Measurements from ENCODE around the gene TOM1L1. TPM values are rescaled to one million over a fixed set of nuclear protein-coding genes. Genes with fewer than 3 reads are reported as not detected.
"Not testable (repeated sequence)": the region's sequence is repeated elsewhere in the genome, so short reads cannot be mapped to it uniquely, and the experiment has no call there.

Gene TOM1L1, protein sequence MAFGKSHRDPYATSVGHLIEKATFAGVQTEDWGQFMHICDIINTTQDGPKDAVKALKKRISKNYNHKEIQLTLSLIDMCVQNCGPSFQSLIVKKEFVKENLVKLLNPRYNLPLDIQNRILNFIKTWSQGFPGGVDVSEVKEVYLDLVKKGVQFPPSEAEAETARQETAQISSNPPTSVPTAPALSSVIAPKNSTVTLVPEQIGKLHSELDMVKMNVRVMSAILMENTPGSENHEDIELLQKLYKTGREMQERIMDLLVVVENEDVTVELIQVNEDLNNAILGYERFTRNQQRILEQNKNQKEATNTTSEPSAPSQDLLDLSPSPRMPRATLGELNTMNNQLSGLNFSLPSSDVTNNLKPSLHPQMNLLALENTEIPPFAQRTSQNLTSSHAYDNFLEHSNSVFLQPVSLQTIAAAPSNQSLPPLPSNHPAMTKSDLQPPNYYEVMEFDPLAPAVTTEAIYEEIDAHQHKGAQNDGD
- total RNA-seq, result 1.3 TPM

DNA sequence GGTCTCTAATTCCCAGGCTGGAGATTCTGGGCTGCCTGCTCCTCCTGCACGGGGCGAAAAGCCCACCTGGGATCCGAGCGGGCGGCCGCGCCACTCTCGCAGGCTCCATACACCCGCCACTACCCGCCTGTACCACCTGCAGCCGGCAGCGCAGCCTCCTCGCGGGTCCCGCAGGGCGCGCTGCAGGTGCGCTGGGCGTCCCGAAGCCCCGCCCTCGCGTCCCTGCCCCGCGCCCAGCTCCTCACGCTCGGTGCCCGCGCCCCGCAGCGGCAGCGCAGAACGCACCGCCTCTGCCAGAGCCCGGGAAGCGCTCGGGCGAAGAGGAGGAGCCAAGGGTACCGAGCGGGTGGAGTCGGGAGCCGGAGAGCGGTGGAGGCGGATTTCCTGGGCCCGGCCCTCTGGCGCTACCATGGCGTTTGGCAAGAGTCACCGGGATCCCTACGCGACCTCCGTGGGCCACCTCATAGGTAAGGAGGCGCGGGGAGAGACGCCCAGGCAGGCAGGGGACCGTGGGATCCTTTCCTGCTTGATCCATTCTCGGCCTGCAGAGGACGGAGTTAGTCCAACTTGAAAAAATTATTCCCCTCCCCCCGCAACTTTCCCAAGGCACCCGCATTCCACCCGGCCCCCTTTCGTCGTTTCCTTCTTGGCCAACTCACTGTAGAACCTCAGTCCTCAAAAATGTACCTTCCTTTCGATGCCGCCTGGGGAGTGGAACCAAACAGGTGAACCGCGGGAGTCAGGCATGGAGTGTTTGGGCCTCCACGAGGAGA is at the start of gene TOM1L1:
TOM1L1 (plus strand) TSS at position 396 of the 773 bp plus-strand sequence; CDS start at position 410, 14 bp downstream.
- peaks cover 28% of the 10 kb centered on the region for H3K27me3 ChIP-seq (ENCODE audit: insufficient read depth, low read length)
- no peaks in the 10 kb centered on the region for H3K9me3 ChIP-seq (ENCODE audit: low read depth, low read length)
- no peak within 1 kb of the TSS for H3K4me3 ChIP-seq (ENCODE audit: low read length)
- peaks cover 4% of the 10 kb centered on the region for H3K4me1 ChIP-seq (ENCODE audit: insufficient read depth, low read length)

DNA sequence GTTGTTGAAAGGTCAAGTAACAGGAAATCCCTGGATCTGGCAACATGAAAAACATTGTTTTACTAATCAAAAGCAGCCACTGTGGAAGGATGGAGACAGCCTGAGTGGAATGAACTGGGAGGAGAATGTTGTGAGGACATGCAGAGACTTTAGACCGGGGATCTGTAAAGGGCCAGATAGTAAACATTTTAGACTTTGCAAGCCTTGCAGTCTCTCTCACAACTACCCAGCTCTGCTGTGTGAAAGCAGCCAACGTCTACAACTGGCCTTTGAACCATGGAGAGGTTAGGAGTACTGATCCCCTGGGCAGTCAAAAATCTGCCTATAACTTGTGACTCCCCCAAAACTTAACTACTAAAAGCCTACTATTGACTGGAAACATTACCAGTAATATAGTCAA is 41.5 kb upstream of the TOM1L1 start:
- H3K4me3 ChIP-seq (ENCODE audit: low read length), result no peak overlapping the region
- H3K27me3 ChIP-seq (ENCODE audit: insufficient read depth, low read length), result no peaks in the 10 kb centered on the region
- no peaks in the 10 kb centered on the region for H3K4me1 ChIP-seq (ENCODE audit: insufficient read depth, low read length)
- no peaks in the 10 kb centered on the region for H3K9me3 ChIP-seq (ENCODE audit: low read depth, low read length)

DNA sequence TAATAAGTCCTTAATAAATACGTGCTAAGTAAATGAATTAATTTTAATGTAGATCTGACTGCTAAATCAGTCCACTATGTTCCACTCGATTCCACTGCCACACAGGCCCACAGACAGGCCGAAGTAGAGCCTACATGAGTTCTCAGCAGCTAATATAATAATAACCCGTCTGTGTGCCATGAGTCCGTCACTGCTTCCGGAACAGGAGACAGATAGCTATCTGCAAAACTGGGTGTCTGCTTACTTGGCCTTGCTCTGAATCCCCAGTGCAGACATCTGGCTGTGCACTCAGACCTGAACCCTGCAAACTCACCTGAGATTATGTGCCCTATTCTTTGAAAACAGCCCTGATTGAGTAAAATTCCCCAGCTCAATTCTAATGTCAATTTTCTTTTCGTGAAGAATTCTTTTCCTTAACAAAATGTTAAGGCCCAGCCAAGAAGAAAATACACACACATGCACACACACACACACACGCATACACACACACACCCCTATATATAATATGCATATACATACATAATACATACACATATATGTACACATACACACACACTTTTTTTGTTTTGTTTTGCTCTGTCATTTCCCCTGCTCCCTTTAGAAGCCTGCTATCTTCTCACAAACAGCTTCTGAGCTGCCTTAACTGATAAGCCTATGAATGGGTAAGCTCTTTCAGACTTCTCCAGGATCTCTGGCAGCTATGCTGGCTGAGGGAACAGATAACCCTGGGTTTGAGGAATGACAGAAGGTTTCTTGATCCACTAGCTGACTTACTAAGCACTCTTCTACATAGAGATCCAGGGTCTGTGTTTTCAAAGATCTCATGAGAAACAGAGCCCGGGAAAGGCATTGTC is 39.8 kb upstream of the TOM1L1 start:
- Histone ChIP-seq H3K4me3 (ENCODE audit: low read length) (no peak overlapping the region), H3K9me3 (ENCODE audit: low read depth, low read length) (no peaks in the 10 kb centered on the region), H3K27me3 (ENCODE audit: insufficient read depth, low read length) (no peaks in the 10 kb centered on the region), H3K4me1 (ENCODE audit: insufficient read depth, low read length) (no peaks in the 10 kb centered on the region)

DNA sequence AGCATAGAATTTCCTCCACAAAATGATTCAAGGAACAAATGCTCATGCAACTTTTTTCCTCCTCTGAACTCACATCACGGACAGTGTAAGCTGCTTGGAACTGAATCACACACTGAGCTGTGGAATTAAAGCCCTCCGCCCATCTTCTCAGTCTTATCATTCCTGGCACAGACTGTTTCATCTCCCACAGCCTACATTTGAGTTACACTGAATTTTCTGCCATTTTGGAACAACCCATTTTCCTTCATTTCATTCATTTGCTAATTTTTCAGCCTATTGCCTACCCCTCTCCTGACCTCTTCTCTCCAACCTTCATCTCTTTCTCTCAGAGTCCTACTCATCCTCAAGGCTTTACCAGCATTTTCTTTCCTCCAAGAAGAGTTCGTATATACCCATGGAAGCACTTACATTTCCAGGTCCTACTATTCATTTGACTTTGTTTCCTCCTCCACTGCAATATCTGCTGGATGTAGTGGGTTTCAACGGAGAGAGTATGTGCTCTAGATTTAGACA is 39.1 kb upstream of the TOM1L1 start:
- no peaks in the 10 kb centered on the region for H3K4me1 ChIP-seq (ENCODE audit: insufficient read depth, low read length)
- no peaks in the 10 kb centered on the region for H3K9me3 ChIP-seq (ENCODE audit: low read depth, low read length)
- no peaks in the 10 kb centered on the region for H3K27me3 ChIP-seq (ENCODE audit: insufficient read depth, low read length)

DNA sequence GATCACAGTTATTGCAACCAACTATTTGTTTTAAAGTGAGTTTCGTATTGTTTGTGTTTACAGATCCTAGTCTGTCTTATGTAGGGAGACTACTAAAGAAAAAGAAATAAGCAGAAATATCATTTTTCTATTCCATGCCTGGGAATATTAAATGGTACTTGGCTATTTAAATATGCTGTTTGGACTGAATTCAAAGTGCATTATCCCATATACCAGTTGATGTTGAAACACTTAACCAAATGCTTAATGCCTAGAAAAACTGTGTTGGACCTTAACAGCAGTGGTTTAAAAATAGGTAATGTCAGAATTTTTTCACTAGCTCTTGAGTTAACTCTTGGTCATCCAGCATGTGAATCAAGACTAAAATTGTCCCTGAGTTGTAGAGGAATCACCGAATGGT is 37.5 kb upstream of the TOM1L1 start:
- Histone ChIP-seq H3K4me1 (ENCODE audit: insufficient read depth, low read length) (no peaks in the 10 kb centered on the region), H3K9me3 (ENCODE audit: low read depth, low read length) (no peaks in the 10 kb centered on the region), H3K4me3 (ENCODE audit: low read length) (no peak overlapping the region), H3K27me3 (ENCODE audit: insufficient read depth, low read length) (no peaks in the 10 kb centered on the region)

More for the DNA sequence above, 39.1 kb upstream of the TOM1L1 start:
- H3K4me3 ChIP-seq (ENCODE audit: low read length), result no peak overlapping the region

DNA sequence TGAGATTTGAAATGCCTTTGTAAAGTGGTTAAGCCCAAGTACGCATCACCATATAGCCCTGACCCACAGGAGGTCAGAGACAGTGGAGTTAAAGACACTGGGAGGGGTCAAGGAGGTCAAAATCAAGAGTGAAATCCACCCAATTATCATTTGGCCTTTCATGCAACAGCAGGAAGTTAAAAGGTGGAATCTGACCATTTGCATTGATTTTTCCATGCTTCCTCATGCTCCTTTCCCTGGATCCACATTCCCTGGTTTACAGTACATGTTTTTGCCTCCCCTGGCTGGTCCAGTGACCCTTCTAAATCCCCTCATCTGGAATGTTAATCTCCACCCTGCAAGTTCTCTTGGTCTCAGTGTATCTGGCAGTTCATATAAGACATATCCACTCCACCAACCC is 36.6 kb upstream of the TOM1L1 start:
- H3K4me1 ChIP-seq (ENCODE audit: insufficient read depth, low read length), result no peaks in the 10 kb centered on the region
- no peaks in the 10 kb centered on the region for H3K9me3 ChIP-seq (ENCODE audit: low read depth, low read length)
- no peak overlapping the region for H3K4me3 ChIP-seq (ENCODE audit: low read length)
- no peaks in the 10 kb centered on the region for H3K27me3 ChIP-seq (ENCODE audit: insufficient read depth, low read length)

DNA sequence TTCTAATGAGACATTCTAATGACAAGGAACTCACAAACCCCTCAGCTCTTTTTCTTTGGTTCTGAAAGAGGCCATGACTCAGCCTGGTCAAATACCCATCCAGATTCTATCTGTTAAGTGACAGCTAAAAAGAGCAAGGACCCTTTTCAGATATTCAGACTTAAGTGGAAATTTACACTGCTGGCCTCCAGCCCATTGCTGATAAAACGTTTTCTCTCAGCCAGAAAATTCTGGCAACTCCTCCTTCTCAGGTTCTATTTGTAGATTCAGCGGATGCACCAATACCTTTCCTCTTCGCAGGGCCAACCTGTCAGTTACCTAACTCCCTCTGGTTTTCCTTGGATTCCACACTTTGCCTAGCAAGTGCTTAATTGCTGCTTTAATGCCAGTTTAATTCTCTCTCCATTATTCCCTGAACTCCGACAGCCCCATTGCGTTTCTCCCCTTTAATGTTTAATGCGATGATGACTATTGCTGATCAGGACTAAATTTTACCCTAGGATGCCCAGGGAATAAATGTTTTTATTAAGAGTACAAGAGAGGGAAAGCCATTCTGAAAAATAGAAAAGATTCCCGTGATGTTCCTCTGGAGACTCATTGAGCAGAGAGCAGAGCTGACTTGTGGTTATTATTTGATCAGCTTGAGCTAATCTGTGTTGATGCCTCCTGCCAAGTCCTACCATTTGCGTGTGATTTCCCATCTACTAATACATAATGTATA is 35.9 kb upstream of the TOM1L1 start:
- no peaks in the 10 kb centered on the region for H3K27me3 ChIP-seq (ENCODE audit: insufficient read depth, low read length)
- no peaks in the 10 kb centered on the region for H3K4me1 ChIP-seq (ENCODE audit: insufficient read depth, low read length)
- no peaks in the 10 kb centered on the region for H3K9me3 ChIP-seq (ENCODE audit: low read depth, low read length)
- H3K4me3 ChIP-seq (ENCODE audit: low read length), result no peak overlapping the region

DNA sequence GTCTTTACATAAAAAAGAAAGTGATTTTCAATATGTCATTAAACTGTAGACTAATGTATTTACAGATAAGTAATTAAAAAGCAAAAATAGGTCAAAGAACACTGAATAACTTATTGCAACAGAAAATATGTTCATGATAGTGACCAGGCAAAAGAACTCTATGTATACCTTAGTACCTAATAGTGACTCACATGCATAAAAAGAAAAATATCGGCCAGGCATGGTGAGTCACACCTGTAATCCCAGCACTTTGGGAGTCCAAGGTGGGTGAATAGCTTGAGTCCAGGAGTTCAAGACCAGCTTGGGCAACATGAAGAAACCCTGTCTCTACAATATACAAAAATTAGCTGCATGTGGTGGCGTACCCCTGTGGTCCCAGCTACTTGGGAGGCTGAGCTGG is 33.0 kb upstream of the TOM1L1 start:
- no peaks in the 10 kb centered on the region for H3K27me3 ChIP-seq (ENCODE audit: insufficient read depth, low read length)
- no peaks in the 10 kb centered on the region for H3K9me3 ChIP-seq (ENCODE audit: low read depth, low read length)
- H3K4me1 ChIP-seq (ENCODE audit: insufficient read depth, low read length), result no peaks in the 10 kb centered on the region
- no peak overlapping the region for H3K4me3 ChIP-seq (ENCODE audit: low read length)

DNA sequence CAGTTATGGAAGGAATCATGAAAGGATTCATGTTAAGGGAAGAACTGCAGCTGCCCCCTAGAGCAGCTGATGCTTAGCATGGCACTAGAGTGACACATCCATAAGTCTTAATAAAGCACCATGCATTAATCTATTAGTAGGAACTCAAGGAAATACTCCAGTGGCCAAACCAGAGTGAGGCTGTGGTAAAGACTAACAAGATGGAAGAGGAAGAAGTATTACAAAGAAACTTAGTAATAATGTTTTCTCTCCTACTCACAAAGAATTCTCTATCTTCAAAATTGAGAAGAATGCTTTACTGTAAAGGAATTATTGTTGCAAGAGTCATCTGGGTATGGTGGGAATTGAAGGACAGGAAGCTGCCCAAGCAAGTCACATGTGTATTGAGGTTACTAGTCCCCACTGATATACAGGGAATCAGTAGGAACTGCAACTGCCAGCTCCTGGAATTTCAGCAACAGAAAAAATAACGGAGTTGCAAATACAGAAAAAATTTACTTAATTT is 29.9 kb upstream of the TOM1L1 start:
- Histone ChIP-seq H3K9me3 (ENCODE audit: low read depth, low read length) (no peaks in the 10 kb centered on the region), H3K4me1 (ENCODE audit: insufficient read depth, low read length) (no peaks in the 10 kb centered on the region), H3K4me3 (ENCODE audit: low read length) (no peak overlapping the region), H3K27me3 (ENCODE audit: insufficient read depth, low read length) (no peaks in the 10 kb centered on the region)

DNA sequence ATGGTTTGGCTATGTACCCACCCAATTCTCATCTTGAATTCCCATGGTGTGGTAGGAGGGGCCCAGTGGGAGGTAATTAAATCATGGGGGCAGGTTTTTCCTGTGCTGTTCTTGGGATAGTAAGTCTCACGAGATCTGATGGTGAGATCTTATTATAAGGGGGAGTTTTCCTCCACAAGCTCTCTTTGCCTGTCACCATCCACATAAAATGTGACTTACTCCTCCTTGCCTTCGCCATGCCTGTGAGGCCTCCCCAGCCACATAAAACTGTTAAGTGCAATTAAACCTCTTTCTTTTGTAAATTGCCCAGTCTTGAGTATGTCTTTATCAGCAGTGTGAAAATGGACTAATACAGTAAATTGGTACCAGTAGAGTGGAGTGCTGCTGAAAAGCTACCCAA is 24.7 kb upstream of the TOM1L1 start:
- not testable (repeated sequence) for H3K4me3 ChIP-seq (ENCODE audit: low read length); H3K9me3 ChIP-seq (ENCODE audit: low read depth, low read length)

DNA sequence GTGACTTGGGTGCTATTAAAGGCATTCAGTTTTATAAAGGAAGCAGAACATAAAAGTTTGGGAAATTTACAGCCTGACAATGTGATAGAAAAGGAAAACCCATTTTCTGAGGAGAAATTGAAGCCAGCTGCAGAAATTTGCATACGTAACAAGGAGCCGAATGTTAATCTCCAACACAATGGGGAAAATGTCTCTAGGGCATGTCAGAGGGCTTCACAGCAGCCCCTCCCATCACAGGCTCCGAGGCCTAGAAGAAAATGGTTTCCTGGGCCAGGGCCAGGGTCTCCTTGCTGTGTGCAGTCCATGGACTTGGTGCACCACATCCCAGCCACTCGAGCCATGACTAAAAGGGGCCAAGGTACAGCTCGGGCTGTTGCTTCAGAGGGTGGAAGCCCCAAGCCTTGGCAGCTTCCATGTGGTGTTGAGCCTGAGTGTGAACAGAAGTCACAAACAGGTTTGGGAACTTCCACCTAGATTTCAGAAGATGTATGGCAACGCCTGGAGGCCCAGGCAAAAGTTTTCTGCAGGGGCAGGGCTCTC is 23.9 kb upstream of the TOM1L1 start:
- Histone ChIP-seq H3K27me3 (ENCODE audit: insufficient read depth, low read length) (no peaks in the 10 kb centered on the region), H3K9me3 (ENCODE audit: low read depth, low read length) (no peaks in the 10 kb centered on the region), H3K4me3 (ENCODE audit: low read length) (no peak overlapping the region), H3K4me1 (ENCODE audit: insufficient read depth, low read length) (no peaks in the 10 kb centered on the region)

More for the DNA sequence above, 24.7 kb upstream of the TOM1L1 start:
- not testable (repeated sequence) for H3K27me3 ChIP-seq (ENCODE audit: insufficient read depth, low read length); H3K4me1 ChIP-seq (ENCODE audit: insufficient read depth, low read length)

DNA sequence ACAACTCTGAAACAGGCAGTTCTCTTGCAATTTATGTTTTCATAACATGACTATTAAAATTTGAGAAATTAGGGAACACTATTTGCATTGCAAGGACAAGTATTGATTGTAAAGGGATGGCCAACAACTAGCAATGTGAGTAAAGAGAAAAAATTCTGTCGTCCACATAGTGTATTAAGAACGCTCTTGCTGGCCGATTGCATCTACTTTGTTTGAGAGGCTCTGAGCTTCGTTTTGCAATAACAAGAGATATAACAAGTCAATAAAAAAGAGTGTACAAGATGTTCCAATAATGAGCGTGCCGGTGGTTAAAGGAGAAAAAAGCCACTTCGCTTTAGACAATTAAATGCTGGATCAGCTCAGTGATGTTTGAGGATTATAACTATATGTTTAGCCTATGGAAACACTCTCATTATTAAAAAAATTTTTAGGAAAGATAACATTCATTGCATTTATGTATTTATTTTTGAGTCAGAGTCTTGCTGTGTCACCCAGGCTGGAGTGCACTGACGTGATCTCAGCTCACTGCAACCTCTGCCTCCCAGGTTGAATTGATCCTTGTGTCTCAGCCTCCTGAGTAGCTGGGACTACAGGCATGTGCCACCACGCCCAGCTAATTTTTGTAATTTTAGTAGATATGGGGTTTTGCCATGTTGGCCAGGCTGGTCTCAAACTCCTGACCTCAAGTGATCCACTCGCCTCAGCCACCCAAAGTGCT is 19.2 kb upstream of the TOM1L1 start:
- Histone ChIP-seq H3K9me3 (ENCODE audit: low read depth, low read length) (no peaks in the 10 kb centered on the region), H3K27me3 (ENCODE audit: insufficient read depth, low read length) (no peaks in the 10 kb centered on the region), H3K4me1 (ENCODE audit: insufficient read depth, low read length) (no peaks in the 10 kb centered on the region), H3K4me3 (ENCODE audit: low read length) (no peak overlapping the region)

DNA sequence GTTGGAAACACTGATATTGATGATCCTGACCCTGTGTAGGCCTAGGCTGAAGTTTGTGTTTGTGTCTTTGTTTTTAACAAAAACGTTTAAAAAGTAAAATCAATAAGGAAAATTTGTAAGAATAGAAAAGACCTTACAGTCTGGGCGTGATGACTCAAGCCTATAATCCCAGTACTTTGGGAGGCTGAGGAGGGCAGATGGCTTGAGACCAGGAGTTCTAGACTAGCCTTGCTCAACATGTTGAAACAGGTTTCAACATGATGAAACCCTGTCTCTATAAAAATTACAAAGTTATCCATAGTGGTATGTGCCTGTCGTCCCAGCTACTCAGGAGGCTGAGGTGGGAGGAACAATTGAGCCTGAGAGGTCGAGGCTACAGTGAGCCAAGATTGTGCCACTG is 18.3 kb upstream of the TOM1L1 start:
- no peak overlapping the region for H3K4me3 ChIP-seq (ENCODE audit: low read length)
- no peaks in the 10 kb centered on the region for H3K9me3 ChIP-seq (ENCODE audit: low read depth, low read length)
- H3K4me1 ChIP-seq (ENCODE audit: insufficient read depth, low read length), result no peaks in the 10 kb centered on the region
- H3K27me3 ChIP-seq (ENCODE audit: insufficient read depth, low read length), result no peaks in the 10 kb centered on the region

Measured in mononuclear cell (primary cell).